HepG2 (cell line): ENCODE results near the gene MROH2A. TPM values are rescaled to one million over a fixed set of nuclear protein-coding genes. Genes with fewer than 3 reads are reported as not detected.

ENCODE experiments used
- ATF1 ChIP-seq: IDR thresholded peaks from 2 replicates; pipeline ENCODE4 v1.6.1; 2016; ENCODE audit warnings: mild to moderate bottlenecking, control low read depth
- CREB1 ChIP-seq, 2 experiments: fragments of 450-650 bp in 1 of 2; IDR thresholded peaks; 2 replicates each; pipeline ENCODE4 v1.6.1; 2016 to 2017; ENCODE audit warnings: control low read depth in 1 of 2, mild to moderate bottlenecking in 1 of 2, missing compliant biosample characterization in 1 of 2, missing genetic modification characterization in 1 of 2
- EZH2 ChIP-seq: conservative IDR thresholded peaks from 2 replicates; pipeline ENCODE4 v1.6.1; 2012; ENCODE audit warnings: mild to moderate bottlenecking, low read depth, low read length, moderate library complexity
- FOXK2 ChIP-seq: fragments of 450-650 bp; IDR thresholded peaks from 2 replicates; pipeline ENCODE4 v1.6.1; 2016
- HDAC1 ChIP-seq: sonication (generic); formaldehyde crosslinking; IDR thresholded peaks from 2 replicates; pipeline ENCODE4 v1.5.1; 2020; ENCODE audit warnings: mild to moderate bottlenecking, missing genetic modification reagents
- HIC2 ChIP-seq: sonication (generic); formaldehyde crosslinking; IDR thresholded peaks from 2 replicates; pipeline ENCODE4 v1.9.0; 2022; ENCODE audit warnings: low read depth, missing genetic modification reagents
- MAZ ChIP-seq, 2 experiments: sonication (generic) in 1 of 2; formaldehyde crosslinking in 1 of 2; IDR thresholded peaks; 2 replicates each; pipeline versions ENCODE4 v1.5.0 to v1.6.1; 2012 to 2020; ENCODE audit warnings: low read depth in 2 of 2, mild to moderate bottlenecking in 2 of 2, borderline replicate concordance in 1 of 2, improper control_type of control experiment in 1 of 2, low read length in 1 of 2, missing genetic modification reagents in 1 of 2, moderate library complexity in 1 of 2
- MIXL1 ChIP-seq: IDR thresholded peaks from 2 replicates; pipeline ENCODE4 v1.6.1; 2016
- SIN3B ChIP-seq: fragments of 150-350 bp; IDR thresholded peaks from 2 replicates; pipeline ENCODE4 v1.6.1; 2014; ENCODE audit warnings: low read length
- STAG1 ChIP-seq: sonication (generic); formaldehyde crosslinking; IDR thresholded peaks from 2 replicates; pipeline ENCODE4 v1.4.0; 2020; ENCODE audit warnings: missing genetic modification reagents
- TBX3 ChIP-seq: fragments of 450-650 bp; IDR thresholded peaks from 2 replicates; pipeline ENCODE4 v1.6.1; 2017; ENCODE audit warnings: antibody characterized with exemption, mild to moderate bottlenecking, inconsistent platforms, borderline replicate concordance
- ZNF142 ChIP-seq: sonication (generic); formaldehyde crosslinking; IDR thresholded peaks from 2 replicates; pipeline ENCODE4 v1.4.0; 2020; ENCODE audit warnings: missing genetic modification reagents
- ZNF230 ChIP-seq: sonication (generic); formaldehyde crosslinking; IDR thresholded peaks from 2 replicates; pipeline ENCODE4 v1.4.0; 2020; ENCODE audit warnings: mild to moderate bottlenecking, missing genetic modification reagents
- ZNF274 ChIP-seq: sonication (generic); formaldehyde crosslinking; IDR thresholded peaks from 2 replicates; pipeline ENCODE4 v1.5.1; 2020; ENCODE audit warnings: mild to moderate bottlenecking, missing genetic modification reagents
- ZNF282 ChIP-seq: fragments of 450-650 bp; IDR thresholded peaks from 2 replicates; pipeline ENCODE4 v1.6.1; 2018; ENCODE audit not compliant: partially characterized antibody
- ZNF326 ChIP-seq: sonication (generic); formaldehyde crosslinking; IDR thresholded peaks from 2 replicates; pipeline ENCODE4 v1.4.0; 2020; ENCODE audit warnings: missing genetic modification reagents, borderline replicate concordance
- ZNF367 ChIP-seq: sonication (generic); formaldehyde crosslinking; IDR thresholded peaks from 2 replicates; pipeline ENCODE4 v1.4.0; 2020; ENCODE audit warnings: missing genetic modification reagents, borderline replicate concordance
- ZNF513 ChIP-seq: sonication (generic); formaldehyde crosslinking; conservative IDR thresholded peaks from 2 replicates; pipeline ENCODE4 v1.5.0; 2020; ENCODE audit warnings: missing genetic modification reagents
- ZNF720 ChIP-seq: sonication (generic); formaldehyde crosslinking; IDR thresholded peaks from 2 replicates; pipeline ENCODE4 v1.4.0; 2020; ENCODE audit warnings: missing genetic modification reagents
- ZNF776 ChIP-seq: sonication (generic); formaldehyde crosslinking; IDR thresholded peaks from 2 replicates; pipeline ENCODE4 v1.4.0; 2020; ENCODE audit warnings: mild to moderate bottlenecking, missing genetic modification reagents
- ZNF792 ChIP-seq: IDR thresholded peaks from 2 replicates; pipeline ENCODE4 v1.6.1; 2016
- polyA plus RNA-seq, 8 experiments: library from polyadenylated mRNA; depleted of rRNA in 3 of 8; stranded (reverse) in 7 of 8; unstranded in 1 of 8; fragments of >200 nt; fragmentation: Illumina TruSeq in 4 of 8; extraction: Trizol in 4 of 8; gene quantifications; 2 replicates each; pipeline versions ENCODE4 v1.2.1 to v1.2.3, GENCODE V29; 2011 to 2016; ENCODE audit warnings: low read depth in 4 of 8, missing spikeins in 1 of 8, mixed read lengths in 1 of 8; ENCODE audit not compliant: insufficient read depth in 1 of 8
- total RNA-seq, 5 experiments: library from RNA; depleted of rRNA; stranded (reverse); fragments of >200 nt; fragmentation: Illumina TruSeq; extraction: Trizol; gene quantifications; 2 replicates each; pipeline ENCODE4 v1.2.3, GENCODE V29; 2016; ENCODE audit warnings: low read depth in 1 of 5

MROH2A gene
- total and polyA plus RNA-seq, 2 of the 13 experiments (the other 11 are each of a cell fraction or from before 2014, with no cell fraction given): 0.03 to 0.04 TPM

- TF ChIP-seq ZNF142 (CRISPR knock-in tag): peak; percentile 79; the same call in 1 of the 2 replicates
- 0 out of 2 replicates have a peak, but pooled peaks have one; percentile 16 for TF ChIP-seq TBX3
- TF ChIP-seq CREB1 (IDR thresholded peaks at IDR 0.05): peak; percentile 35; the same call in 1 of the 2 replicates
- peak; percentile 78; the same call in 1 of the 2 replicates for TF ChIP-seq CREB1 (CRISPR knock-in tag; IDR thresholded peaks at IDR 0.05)
- TF ChIP-seq ZNF792 (CRISPR knock-in tag): no peak
- TF ChIP-seq MIXL1: no peak
- TF ChIP-seq ZNF326 (CRISPR knock-in tag): no peak
- peak; percentile 97 for TF ChIP-seq SIN3B
- TF ChIP-seq FOXK2: 0 out of 2 replicates have a peak, but pooled peaks have one; percentile 4
- TF ChIP-seq HDAC1 (CRISPR knock-in tag): peak; percentile 99
- no peak for TF ChIP-seq ZNF513 (CRISPR knock-in tag)
- peak; percentile 34; the same call in 1 of the 2 replicates for TF ChIP-seq ZNF776 (CRISPR knock-in tag)
- TF ChIP-seq ZNF230 (CRISPR knock-in tag): no peak
- TF ChIP-seq ZNF274: peak; percentile 61
- TF ChIP-seq ZNF282: no peak
- TF ChIP-seq EZH2: no peak
- TF ChIP-seq STAG1: no peak
- no peak for TF ChIP-seq ZNF720 (CRISPR knock-in tag)
- 0 out of 2 replicates have a peak, but pooled peaks have one; percentile 31 for TF ChIP-seq HIC2 (CRISPR knock-in tag)
- 0 out of 2 replicates have a peak, but pooled peaks have one; percentile 12 for TF ChIP-seq MAZ (IDR thresholded peaks at IDR 0.05; ENCODE audit: borderline replicate concordance, low read depth, low read length)
- TF ChIP-seq MAZ (CRISPR knock-in tag; IDR thresholded peaks at IDR 0.05; ENCODE audit: low read depth): peak; percentile 73
- TF ChIP-seq ATF1: peak; percentile 55; the same call in 1 of the 2 replicates
- 0 out of 2 replicates have a peak, but pooled peaks have one; percentile 35 for TF ChIP-seq ZNF367 (CRISPR knock-in tag)
Measured at GRCh38 chr2:233854241-233854981, 76.3 kb downstream of the MROH2A start, which contains the start of gene HJURP (continued).
